Panc1 (cell line): Measurements from ENCODE around the gene ASIC1. TPM values are rescaled to one million over a fixed set of nuclear protein-coding genes. Genes with fewer than 3 reads are reported as not detected.

Experiments used
- ATAC-seq: fragments of 200-7000 bp; cut with Tn5 transposase; 2 replicates; pipeline ENCODE4 v1.9.1; 2020; ENCODE audit warnings: mild to moderate bottlenecking, moderate library complexity
- BruUV-seq: library from RNA; stranded (reverse); fragments of 400-500 nt; replicated peaks from 2 replicates; lab custom pipeline; 2021; lab: Mats Ljungman, UMichigan
- CTCF ChIA-PET: fragments of 300-600 bp; sonication (Branson Sonifier 250); formaldehyde crosslinking; loops from one replicate; lab custom pipeline; 2022; ENCODE audit warnings: antibody characterized with exemption; lab: Charles Lee
- POLR2A ChIA-PET: fragments of 300-600 bp; sonication (Branson Sonifier 250); formaldehyde crosslinking; loops from one replicate; lab custom pipeline; 2022; ENCODE audit warnings: antibody characterized with exemption; lab: Charles Lee
- DNase-seq: peaks from one replicate; pipeline ENCODE4 v3.0.0-alpha.2; 2010; ENCODE audit warnings: low read depth, low spot score
- H3K27ac ChIP-seq: 2 replicates; pipeline ENCODE4 v1.5.1; 2011; ENCODE audit warnings: mild to moderate bottlenecking, low read length, inconsistent platforms
- H3K27me3 ChIP-seq: fragments of 200-500 bp; sonication (Bioruptor generic); 2 replicates; pipeline ENCODE4 v1.6.0; 2014; ENCODE audit warnings: low read length, inconsistent platforms; ENCODE audit not compliant: control insufficient read depth, insufficient read depth
- H3K36me3 ChIP-seq: fragments of 200-500 bp; sonication (Bioruptor generic); 2 replicates; pipeline ENCODE4 v1.5.1; 2014; ENCODE audit warnings: inconsistent platforms, mild to moderate bottlenecking, low read length, moderate library complexity; ENCODE audit not compliant: control insufficient read depth, insufficient read depth
- H3K4me1 ChIP-seq: 2 replicates; pipeline ENCODE4 v1.5.1; 2011; ENCODE audit warnings: inconsistent platforms, mild to moderate bottlenecking, low read length, moderate library complexity; ENCODE audit not compliant: control insufficient read depth, insufficient read depth
- H3K4me3 ChIP-seq, 2 experiments: 2 replicates each; pipeline ENCODE4 v1.5.1; 2011 to 2012; ENCODE audit warnings: low read depth in 2 of 2, low read length in 2 of 2, mild to moderate bottlenecking in 2 of 2, inconsistent platforms in 1 of 2, moderate library complexity in 1 of 2
- H3K9me3 ChIP-seq: fragments of 200-500 bp; sonication (Bioruptor generic); 2 replicates; pipeline ENCODE4 v1.5.1; 2014; ENCODE audit warnings: low read depth, mild to moderate bottlenecking, inconsistent platforms, low read length, moderate library complexity; ENCODE audit not compliant: control insufficient read depth, insufficient read depth
- CTCF ChIP-seq: fragments of 450-650 bp; IDR thresholded peaks from 2 replicates; pipeline ENCODE4 v1.5.1; 2017; ENCODE audit warnings: mild to moderate bottlenecking
- POLR2AphosphoS5 ChIP-seq: IDR thresholded peaks from 2 replicates; pipeline ENCODE4 v1.6.1; 2012; ENCODE audit warnings: mild to moderate bottlenecking, low read depth, low read length, moderate library complexity
- REST ChIP-seq, 2 experiments: IDR thresholded peaks; 2 replicates each; pipeline ENCODE4 v1.6.1; 2011 to 2012; ENCODE audit warnings: low read depth in 2 of 2, control low read depth in 1 of 2, low read length in 1 of 2, mild to moderate bottlenecking in 1 of 2, moderate library complexity in 1 of 2; ENCODE audit not compliant: insufficient read depth in 1 of 2
- SIN3A ChIP-seq: IDR thresholded peaks from 2 replicates; pipeline ENCODE4 v1.6.1; 2012; ENCODE audit warnings: low read depth, mild to moderate bottlenecking, low read length, moderate library complexity, borderline replicate concordance; ENCODE audit not compliant: insufficient read depth
- TCF7L2 ChIP-seq: IDR thresholded peaks from 2 replicates; pipeline ENCODE4 v1.6.1; 2011; ENCODE audit warnings: mild to moderate bottlenecking, low read depth, low read length, inconsistent platforms
- in situ Hi-C: cut with HindIII; loops from 2 replicates; pipeline ENCODE4 v1.10.0; 2016; ENCODE audit warnings: low sequenced_read_pairs, low pct_unique_long_range_greater_than_20kb
- intact Hi-C: fragments of 100-400 bp; cut with micrococcal nuclease; formaldehyde crosslinking; loops from one replicate; pipeline ENCODE4 v1.10.0; 2022; ENCODE audit not compliant: unreplicated experiment
- total RNA-seq: library from RNA; stranded (reverse); gene quantifications from one replicate; pipeline ENCODE4 v1.2.1, GENCODE V29; 2021; ENCODE audit not compliant: unreplicated experiment

ASIC1 gene
- total RNA-seq, 1 experiment from 2014 or later = 13.5 TPM

GRCh38 chr12:50077099-50077498 lies 19.7 kb downstream of the ASIC1 start:
- CTCF ChIA-PET = no interaction called here
- intact Hi-C loops (no loop called here), in situ Hi-C loops (no loop called here)
- Histone ChIP-seq H3K4me1 (no peaks in the 10 kb centered on the region), H3K36me3 (no peaks in the 10 kb centered on the region), H3K27ac (no peak overlapping the region), H3K27me3 (no peaks in the 10 kb centered on the region), H3K9me3 (no peaks in the 10 kb centered on the region), H3K4me3 (no peak overlapping the region)
- BruUV-seq = no TSS peak
- no peak for DNase-seq
- no peak for TF ChIP-seq SIN3A
- no peak for TF ChIP-seq TCF7L2
- TF ChIP-seq REST (IDR thresholded peaks at IDR 0.05; ENCODE audit: insufficient read depth in 1 of 2, low read depth in 2 of 2, low read length in 1 of 2) = no peak
- TF ChIP-seq CTCF = no peak
- no peak for TF ChIP-seq POLR2AphosphoS5
- no peak for ATAC-seq
- POLR2A ChIA-PET = no interaction called here

- Histone ChIP-seq H3K27ac (no peak overlapping the region), H3K4me1 (no peaks in the 10 kb centered on the region), H3K36me3 (no peaks in the 10 kb centered on the region), H3K9me3 (no peaks in the 10 kb centered on the region), H3K4me3 (no peak overlapping the region), H3K27me3 (no peaks in the 10 kb centered on the region)
- intact Hi-C loops (no loop called here), in situ Hi-C loops (no loop called here)
- DNase-seq (no peak), ATAC-seq (no peak)
- TF ChIP-seq POLR2AphosphoS5 (no peak), SIN3A (no peak), CTCF (no peak), TCF7L2 (no peak), REST (IDR thresholded peaks at IDR 0.05; ENCODE audit: insufficient read depth in 1 of 2, low read depth in 2 of 2, low read length in 1 of 2) (no peak)
- CTCF ChIA-PET = no interaction called here
- BruUV-seq = no TSS peak
- POLR2A ChIA-PET = no interaction called here
Measured at GRCh38 chr12:50078281-50078680, 20.9 kb downstream of the ASIC1 start.
